CD4-positive, alpha-beta T cell treated with Interleukin-12 subunit alpha and Interleukin-12 subunit beta, for 1 hour (primary cell): Measurements from ENCODE around the gene ZNF516.

ENCODE experiments used
- DNase-seq: peaks from one replicate; pipeline ENCODE4 v3.0.0-alpha.2; 2020

ZNF516 gene

GRCh38 chr18:76451396-76452331, 43.4 kb downstream of the ZNF516 start:
- no peak for DNase-seq

- DNase-seq, result no peak
Measured at GRCh38 chr18:76450452-76451395, 44.3 kb downstream of the ZNF516 start.

- DNase-seq, result no peak
Measured at GRCh38 chr18:76449111-76449453, 46.0 kb downstream of the ZNF516 start.

- no peak for DNase-seq
Measured at GRCh38 chr18:76448256-76449110, 46.6 kb downstream of the ZNF516 start.

- DNase-seq, result no peak
Measured at GRCh38 chr18:76447258-76447890, 47.7 kb downstream of the ZNF516 start.

- no peak for DNase-seq
Measured at GRCh38 chr18:76446321-76447257, 48.5 kb downstream of the ZNF516 start.

- DNase-seq, result no peak
Measured at GRCh38 chr18:76445741-76446232, 49.3 kb downstream of the ZNF516 start.

GRCh38 chr18:76445275-76445674, 49.8 kb downstream of the ZNF516 start:
- DNase-seq, result no peak

GRCh38 chr18:76444446-76445105, 50.5 kb downstream of the ZNF516 start:
- DNase-seq, result no peak

GRCh38 chr18:76443519-76444445, 51.3 kb downstream of the ZNF516 start:
- DNase-seq, result no peak

- no peak for DNase-seq
Measured at GRCh38 chr18:76442413-76443171, 52.5 kb downstream of the ZNF516 start.

- no peak for DNase-seq
Measured at GRCh38 chr18:76441668-76442412, 53.2 kb downstream of the ZNF516 start.

GRCh38 chr18:76441002-76441667, 53.9 kb downstream of the ZNF516 start:
- DNase-seq, result no peak

GRCh38 chr18:76437910-76438309, 57.1 kb downstream of the ZNF516 start:
- DNase-seq, result no peak

GRCh38 chr18:76437011-76437410, 58.0 kb downstream of the ZNF516 start:
- DNase-seq, result no peak

GRCh38 chr18:76436342-76436741, 58.7 kb downstream of the ZNF516 start:
- no peak for DNase-seq
